Measurements from ENCODE around the gene ACTR2. TPM values are rescaled to one million over a fixed set of nuclear protein-coding genes. Genes with fewer than 3 reads are reported as not detected.
A peak's percentile ranks its signal among the peaks of the same experiment; 100 is the strongest.

The ACTR2 gene
- total RNA-seq, 1 donor from 2014 or later, result 217 TPM

GRCh38 chr2:65264821-65265670, 37.4 kb downstream of the ACTR2 start:
- H3K4me1 Mint-ChIP-seq, result peaks cover 20% of the 10 kb centered on the region
- no peak overlapping the region for H3K4me3 Mint-ChIP-seq
- H3K36me3 Mint-ChIP-seq (ENCODE audit: low read depth), result peaks cover 5% of the 10 kb centered on the region
- no peak overlapping the region for H3K27ac Mint-ChIP-seq (ENCODE audit: unreplicated experiment)
- no peaks in the 10 kb centered on the region for H3K27me3 Mint-ChIP-seq (ENCODE audit: low read depth)
- TF ChIP-seq CTCF (conservative IDR thresholded peaks at IDR 0.05), result peak; percentile 91
- H3K9me3 Mint-ChIP-seq, result no peaks in the 10 kb centered on the region
- no peak for DNase-seq (ENCODE audit: low read depth, low spot score)

- Mint-ChIP-seq H3K27ac (ENCODE audit: unreplicated experiment) (no peak overlapping the region), H3K9me3 (no peaks in the 10 kb centered on the region), H3K4me1 (peaks cover 20% of the 10 kb centered on the region), H3K36me3 (ENCODE audit: low read depth) (peaks cover 5% of the 10 kb centered on the region), H3K27me3 (ENCODE audit: low read depth) (no peaks in the 10 kb centered on the region), H3K4me3 (no peak overlapping the region)
- no peak for TF ChIP-seq CTCF (conservative IDR thresholded peaks at IDR 0.05)
- DNase-seq (ENCODE audit: low read depth, low spot score), result no peak
These were observed 38.0 kb downstream of the ACTR2 start for GRCh38 chr2:65265671-65266045.

- Mint-ChIP-seq H3K27ac (ENCODE audit: unreplicated experiment) (peak overlapping the region; percentile 59), H3K36me3 (ENCODE audit: low read depth) (peaks cover 8% of the 10 kb centered on the region), H3K4me3 (no peak overlapping the region), H3K9me3 (no peaks in the 10 kb centered on the region), H3K27me3 (ENCODE audit: low read depth) (no peaks in the 10 kb centered on the region), H3K4me1 (peaks cover 20% of the 10 kb centered on the region)
- no peak for TF ChIP-seq CTCF (conservative IDR thresholded peaks at IDR 0.05)
- DNase-seq (ENCODE audit: low read depth, low spot score), result no peak
These were observed 39.4 kb downstream of the ACTR2 start for GRCh38 chr2:65267008-65267407.

GRCh38 chr2:65268957-65269356, 41.3 kb downstream of the ACTR2 start:
- H3K9me3 Mint-ChIP-seq, result no peaks in the 10 kb centered on the region
- DNase-seq (ENCODE audit: low read depth, low spot score), result no peak
- H3K4me3 Mint-ChIP-seq, result no peak overlapping the region
- H3K27ac Mint-ChIP-seq (ENCODE audit: unreplicated experiment), result peak overlapping the region; percentile 2
- peaks cover 20% of the 10 kb centered on the region for H3K4me1 Mint-ChIP-seq
- H3K27me3 Mint-ChIP-seq (ENCODE audit: low read depth), result no peaks in the 10 kb centered on the region
- H3K36me3 Mint-ChIP-seq (ENCODE audit: low read depth), result peaks cover 10% of the 10 kb centered on the region
- TF ChIP-seq CTCF (conservative IDR thresholded peaks at IDR 0.05), result no peak

- no peak for DNase-seq (ENCODE audit: low read depth, low spot score)
- no peak for TF ChIP-seq CTCF (conservative IDR thresholded peaks at IDR 0.05)
- H3K27me3 Mint-ChIP-seq (ENCODE audit: low read depth), result no peaks in the 10 kb centered on the region
- peaks cover 5% of the 10 kb centered on the region for H3K36me3 Mint-ChIP-seq (ENCODE audit: low read depth)
- no peak overlapping the region for H3K27ac Mint-ChIP-seq (ENCODE audit: unreplicated experiment)
- no peak overlapping the region for H3K4me3 Mint-ChIP-seq
- H3K9me3 Mint-ChIP-seq, result no peaks in the 10 kb centered on the region
- peaks cover 42% of the 10 kb centered on the region for H3K4me1 Mint-ChIP-seq
These were observed 45.7 kb downstream of the ACTR2 start for GRCh38 chr2:65273344-65273743.

All from neural crest cell (in vitro differentiated cells).